Measurements from ENCODE around the gene REM2.
A peak's percentile ranks its signal among the peaks of the same experiment; 100 is the strongest.
"Not testable (repeated sequence)": the region's sequence is repeated elsewhere in the genome, so short reads cannot be mapped to it uniquely, and the experiment has no call there.

REM2 gene

GRCh38 chr14:22848351-22849164 is 34.5 kb upstream of the REM2 start:
- no peak for DNase-seq (ENCODE audit: low read depth)

GRCh38 chr14:22849212-22849819 is 33.7 kb upstream of the REM2 start:
- no peak for DNase-seq (ENCODE audit: low read depth)

GRCh38 chr14:22850944-22851764 is 31.9 kb upstream of the REM2 start:
- no peak for DNase-seq (ENCODE audit: low read depth)

- not testable (repeated sequence) for DNase-seq (ENCODE audit: low read depth)
Measured at GRCh38 chr14:22852178-22852577, 30.8 kb upstream of the REM2 start.

GRCh38 chr14:22852599-22852939 is 30.5 kb upstream of the REM2 start:
- DNase-seq (ENCODE audit: low read depth): no peak

- peak; percentile 95 for DNase-seq (ENCODE audit: low read depth)
Measured at GRCh38 chr14:22852940-22853767, 29.9 kb upstream of the REM2 start.

- not testable (repeated sequence) for DNase-seq (ENCODE audit: low read depth)
Measured at GRCh38 chr14:22854296-22854695, 28.7 kb upstream of the REM2 start.

GRCh38 chr14:22854963-22855724 is 27.9 kb upstream of the REM2 start:
- no peak for DNase-seq (ENCODE audit: low read depth)

- no peak for DNase-seq (ENCODE audit: low read depth)
Measured at GRCh38 chr14:22856428-22856827, 26.6 kb upstream of the REM2 start.

GRCh38 chr14:22860377-22860776 is 22.6 kb upstream of the REM2 start:
- DNase-seq (ENCODE audit: low read depth): not testable (repeated sequence)

- no peak for DNase-seq (ENCODE audit: low read depth)
Measured at GRCh38 chr14:22861651-22862050, 21.4 kb upstream of the REM2 start.

GRCh38 chr14:22864979-22865378 is 18.0 kb upstream of the REM2 start:
- DNase-seq (ENCODE audit: low read depth): no peak

- no peak for DNase-seq (ENCODE audit: low read depth)
Measured at GRCh38 chr14:22865424-22866405, 17.3 kb upstream of the REM2 start.

- no peak for DNase-seq (ENCODE audit: low read depth)
Measured at GRCh38 chr14:22866874-22867273, 16.1 kb upstream of the REM2 start.

- DNase-seq (ENCODE audit: low read depth): no peak
Measured at GRCh38 chr14:22870811-22871223, 12.2 kb upstream of the REM2 start.

- peak; percentile 44 for DNase-seq (ENCODE audit: low read depth)
Measured at GRCh38 chr14:22871224-22872032, 11.6 kb upstream of the REM2 start, which contains the start of gene LRP10. TSS of gene LRP10 (plus strand) at chr14:22871740. CDS start at chr14:22872304, 564 bp downstream.

GRCh38 chr14:22872033-22872832 is 10.8 kb upstream of the REM2 start:
- peak; percentile 54 for DNase-seq (ENCODE audit: low read depth)
